ENCODE data around the gene COL8A1.

COL8A1 gene

DNA sequence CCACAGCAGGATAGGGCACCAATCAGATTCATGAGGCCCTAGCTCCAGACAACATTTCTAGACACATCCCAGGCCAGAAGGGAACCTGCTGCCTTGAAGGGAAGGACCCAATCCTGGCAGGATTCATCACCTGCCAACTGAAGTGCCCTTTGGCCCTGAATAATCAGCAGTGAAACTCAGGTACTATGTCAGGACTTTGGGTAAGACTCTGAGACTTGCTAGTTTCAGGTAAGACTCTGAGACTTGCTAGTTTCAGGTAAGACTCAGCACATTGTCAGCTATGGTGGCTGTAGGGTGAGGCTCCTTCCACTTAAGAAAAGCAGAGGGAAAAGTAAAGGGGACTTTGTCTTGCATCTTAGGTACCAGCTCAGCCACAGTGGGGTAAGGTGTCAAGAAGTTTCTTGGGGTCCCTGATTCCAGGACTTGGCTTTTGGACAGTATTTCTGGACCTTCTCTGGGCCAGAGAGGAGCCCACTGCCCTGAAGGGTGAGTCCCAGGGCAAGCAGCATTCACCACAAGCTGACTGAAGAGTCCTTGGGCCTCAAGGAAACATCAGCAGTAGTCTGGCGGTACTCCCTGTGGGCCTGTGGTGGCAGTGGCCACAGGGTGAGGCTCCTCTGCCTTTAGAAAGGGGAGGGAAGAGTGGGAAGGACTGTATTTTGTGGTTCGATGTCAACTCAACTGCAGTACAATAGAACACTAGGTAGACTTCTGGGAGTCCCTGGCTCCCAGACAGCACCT, 13.7 kb upstream of the COL8A1 start:
- no peaks in the 10 kb centered on the region for H3K9me3 ChIP-seq (ENCODE audit: control insufficient read depth, low read length)
- H3K4me3 ChIP-seq (ENCODE audit: insufficient read depth, low read depth, low read length, poor library complexity, severe bottlenecking), result no peak overlapping the region
- no peaks in the 10 kb centered on the region for H3K36me3 ChIP-seq (ENCODE audit: control insufficient read depth, insufficient read depth, low read length)
- no peaks in the 10 kb centered on the region for H3K4me1 ChIP-seq (ENCODE audit: control insufficient read depth, insufficient read depth, low read length, poor library complexity, severe bottlenecking)
- H3K27me3 ChIP-seq (replicated peaks; ENCODE audit: control insufficient read depth, insufficient read depth, low read length, poor library complexity, severe bottlenecking), result no peaks in the 10 kb centered on the region
- DNase-seq, result no peak
- no peak overlapping the region for H3K27ac ChIP-seq (ENCODE audit: insufficient read depth, low read length, poor library complexity, severe bottlenecking)

DNA sequence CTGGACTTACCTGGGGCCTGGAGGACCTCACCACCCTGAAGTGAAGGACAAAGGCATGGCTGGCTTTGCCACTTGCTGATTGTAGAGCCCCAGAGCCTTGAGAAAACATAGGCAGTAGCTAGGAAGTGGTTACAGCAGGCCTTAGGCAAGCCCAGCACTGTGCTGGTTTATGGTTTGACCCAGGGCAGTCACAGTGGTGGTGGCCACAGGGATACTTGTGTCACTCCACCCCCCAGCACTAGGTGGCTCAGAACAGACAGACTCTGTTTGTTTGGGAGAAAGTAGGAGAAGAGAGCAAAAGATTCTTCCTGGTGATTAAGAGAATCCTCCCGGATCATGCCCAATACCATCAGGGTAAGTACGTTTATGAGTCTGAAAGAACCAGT, 13.2 kb upstream of the COL8A1 start:
- Histone ChIP-seq H3K27me3 (replicated peaks; ENCODE audit: control insufficient read depth, insufficient read depth, low read length, poor library complexity, severe bottlenecking) (no peaks in the 10 kb centered on the region), H3K9me3 (ENCODE audit: control insufficient read depth, low read length) (no peaks in the 10 kb centered on the region), H3K4me3 (ENCODE audit: insufficient read depth, low read depth, low read length, poor library complexity, severe bottlenecking) (no peak overlapping the region), H3K27ac (ENCODE audit: insufficient read depth, low read length, poor library complexity, severe bottlenecking) (no peak overlapping the region), H3K4me1 (ENCODE audit: control insufficient read depth, insufficient read depth, low read length, poor library complexity, severe bottlenecking) (no peaks in the 10 kb centered on the region), H3K36me3 (ENCODE audit: control insufficient read depth, insufficient read depth, low read length) (no peaks in the 10 kb centered on the region)
- no peak for DNase-seq

DNA sequence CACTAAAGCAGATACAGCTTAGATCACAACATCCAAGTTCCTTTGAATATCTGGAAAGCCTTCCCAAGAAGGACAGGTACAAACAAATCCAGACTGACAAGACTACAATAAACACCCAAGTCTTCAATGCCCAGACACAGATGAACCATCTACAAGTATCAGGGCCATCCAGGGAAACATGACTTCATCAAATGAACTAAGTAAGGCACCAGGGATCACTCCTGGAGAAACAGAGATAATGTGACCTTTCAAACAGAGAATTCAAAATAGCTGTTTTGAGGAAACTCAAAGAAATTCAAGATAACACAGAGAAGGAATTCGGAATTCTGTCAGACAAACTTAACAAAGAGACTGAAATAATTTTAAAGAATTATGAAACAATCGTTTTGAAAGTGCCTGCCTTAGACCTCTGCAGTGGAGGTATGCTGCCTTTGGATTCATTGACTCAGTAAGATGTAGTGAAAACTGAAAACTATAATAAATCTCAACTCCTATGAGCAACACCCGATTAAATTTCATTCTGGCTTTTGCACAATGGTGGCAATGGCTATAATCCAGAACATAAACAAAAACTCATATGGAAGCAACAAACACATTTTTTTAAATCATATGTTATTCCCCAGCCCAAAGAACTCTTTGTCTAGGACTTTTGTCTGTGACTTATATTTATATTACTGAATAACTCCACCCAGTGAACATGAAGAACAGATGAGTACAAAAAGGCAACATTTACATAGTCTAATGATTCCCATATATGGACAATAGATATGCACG, 12.6 kb upstream of the COL8A1 start:
- Histone ChIP-seq H3K4me1 (ENCODE audit: control insufficient read depth, insufficient read depth, low read length, poor library complexity, severe bottlenecking) (no peaks in the 10 kb centered on the region), H3K9me3 (ENCODE audit: control insufficient read depth, low read length) (no peaks in the 10 kb centered on the region), H3K27ac (ENCODE audit: insufficient read depth, low read length, poor library complexity, severe bottlenecking) (no peak overlapping the region), H3K4me3 (ENCODE audit: insufficient read depth, low read depth, low read length, poor library complexity, severe bottlenecking) (no peak overlapping the region), H3K27me3 (replicated peaks; ENCODE audit: control insufficient read depth, insufficient read depth, low read length, poor library complexity, severe bottlenecking) (no peaks in the 10 kb centered on the region), H3K36me3 (ENCODE audit: control insufficient read depth, insufficient read depth, low read length) (no peaks in the 10 kb centered on the region)
- no peak for DNase-seq

DNA sequence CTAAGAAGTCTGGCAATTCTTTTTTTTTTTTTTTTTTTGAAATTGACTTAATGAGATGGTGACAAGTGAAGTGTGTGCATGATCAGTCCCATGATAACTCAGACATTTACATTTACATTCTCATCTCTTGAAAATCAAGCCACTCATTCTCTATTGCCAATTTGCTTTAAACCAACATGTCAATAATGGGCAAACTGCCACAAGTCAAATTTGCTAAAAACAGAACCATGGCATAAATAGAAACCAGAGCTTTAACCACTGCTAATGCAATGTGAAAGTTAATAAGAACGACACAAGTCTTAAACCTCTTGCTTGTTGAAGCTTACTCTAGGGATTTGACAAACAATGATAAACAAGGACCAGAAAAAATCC, 12.0 kb upstream of the COL8A1 start:
- Histone ChIP-seq H3K4me3 (ENCODE audit: insufficient read depth, low read depth, low read length, poor library complexity, severe bottlenecking) (no peak overlapping the region), H3K9me3 (ENCODE audit: control insufficient read depth, low read length) (no peaks in the 10 kb centered on the region), H3K36me3 (ENCODE audit: control insufficient read depth, insufficient read depth, low read length) (no peaks in the 10 kb centered on the region), H3K4me1 (ENCODE audit: control insufficient read depth, insufficient read depth, low read length, poor library complexity, severe bottlenecking) (no peaks in the 10 kb centered on the region), H3K27me3 (replicated peaks; ENCODE audit: control insufficient read depth, insufficient read depth, low read length, poor library complexity, severe bottlenecking) (no peaks in the 10 kb centered on the region), H3K27ac (ENCODE audit: insufficient read depth, low read length, poor library complexity, severe bottlenecking) (no peak overlapping the region)
- no peak for DNase-seq

DNA sequence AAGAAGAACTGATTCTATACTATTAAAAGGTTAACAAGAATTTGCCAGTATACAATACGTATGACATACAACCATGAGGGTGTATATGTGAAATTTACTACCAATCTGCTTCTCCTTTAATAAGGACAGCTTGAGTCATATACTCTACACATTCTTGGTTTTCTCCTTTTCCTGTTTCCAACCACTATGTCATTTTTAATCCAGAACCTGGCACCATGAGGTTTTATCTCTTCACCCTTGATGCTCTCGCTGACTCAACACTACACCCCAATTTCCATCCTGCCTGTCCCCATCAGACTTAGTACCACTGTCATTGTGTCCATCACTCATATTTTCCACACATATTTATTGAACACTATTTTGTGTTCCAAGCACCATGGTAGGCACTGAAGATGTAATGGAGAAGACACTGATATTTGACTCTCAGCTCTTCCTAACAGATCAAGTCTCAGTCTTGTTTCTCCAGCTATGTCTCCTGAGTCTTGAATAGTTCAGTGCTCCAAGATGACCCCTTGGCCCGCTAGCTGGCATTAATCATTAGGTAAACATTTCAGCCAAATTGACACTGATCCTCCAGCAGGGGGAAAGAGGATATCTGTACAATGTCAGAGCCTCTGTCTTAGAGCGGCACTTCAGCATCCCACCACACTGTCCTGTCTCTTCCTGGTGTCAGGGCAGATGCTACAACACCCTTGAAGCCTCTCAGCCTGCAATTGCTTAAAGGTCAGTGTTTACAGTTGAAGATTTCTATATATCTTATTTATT, 11.2 kb upstream of the COL8A1 start:
- no peak for DNase-seq
- Histone ChIP-seq H3K4me3 (ENCODE audit: insufficient read depth, low read depth, low read length, poor library complexity, severe bottlenecking) (no peak overlapping the region), H3K27me3 (replicated peaks; ENCODE audit: control insufficient read depth, insufficient read depth, low read length, poor library complexity, severe bottlenecking) (no peaks in the 10 kb centered on the region), H3K27ac (ENCODE audit: insufficient read depth, low read length, poor library complexity, severe bottlenecking) (no peak overlapping the region), H3K4me1 (ENCODE audit: control insufficient read depth, insufficient read depth, low read length, poor library complexity, severe bottlenecking) (no peaks in the 10 kb centered on the region), H3K9me3 (ENCODE audit: control insufficient read depth, low read length) (no peaks in the 10 kb centered on the region), H3K36me3 (ENCODE audit: control insufficient read depth, insufficient read depth, low read length) (no peaks in the 10 kb centered on the region)

DNA sequence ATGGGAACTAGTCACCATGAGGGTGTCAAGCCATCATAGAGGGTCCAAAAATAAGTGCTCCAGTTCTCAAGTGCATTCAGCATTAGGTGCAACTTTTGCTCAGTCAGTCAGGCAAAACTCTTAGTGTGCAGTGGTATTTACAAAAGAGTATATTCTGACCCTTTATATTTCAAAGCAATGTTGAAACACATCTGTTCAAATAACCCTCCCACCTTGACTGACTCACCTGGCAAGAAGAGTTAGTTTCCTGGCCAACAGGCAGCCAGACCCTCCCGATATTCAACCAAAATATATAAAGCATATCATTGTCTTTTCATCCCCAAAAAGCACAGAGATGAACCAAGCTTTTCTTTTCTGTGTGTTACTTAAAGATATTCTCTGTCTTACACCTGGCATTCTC, 7.6 kb upstream of the COL8A1 start:
- H3K4me3 ChIP-seq (ENCODE audit: insufficient read depth, low read depth, low read length, poor library complexity, severe bottlenecking), result no peak overlapping the region
- DNase-seq, result no peak
- H3K36me3 ChIP-seq (ENCODE audit: control insufficient read depth, insufficient read depth, low read length), result no peaks in the 10 kb centered on the region

DNA sequence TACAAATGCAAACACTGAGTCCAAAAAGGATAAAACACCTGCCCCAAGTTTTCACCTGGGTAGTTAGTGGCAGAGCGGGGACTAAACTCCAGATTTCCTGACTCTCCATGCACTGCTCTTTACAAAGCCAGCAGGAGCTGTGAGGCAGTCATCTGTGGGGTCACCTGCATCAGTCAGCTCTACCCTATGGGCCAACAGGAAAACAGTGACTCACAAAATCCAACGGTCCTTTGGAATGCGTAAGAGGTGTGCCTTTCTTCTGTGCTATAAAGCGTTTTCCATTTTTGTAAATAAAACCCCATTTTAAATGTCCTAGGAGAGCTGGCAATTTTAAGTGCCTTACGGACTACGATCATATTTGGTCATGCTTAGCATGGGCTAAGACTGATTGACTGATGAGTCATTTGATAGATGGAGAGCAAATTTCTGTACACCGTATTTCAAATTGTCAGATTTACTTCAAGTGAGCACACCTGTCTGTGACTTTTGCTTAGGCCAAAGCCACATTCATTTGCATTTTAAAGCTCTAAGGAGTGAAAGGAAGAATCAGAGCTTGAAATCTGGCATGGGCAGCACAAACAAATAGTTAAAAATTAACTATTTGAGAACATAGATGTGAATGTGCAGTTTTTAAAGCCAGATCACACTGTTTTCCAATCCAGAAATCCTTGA, 4.4 kb upstream of the COL8A1 start:
- no peak overlapping the region for H3K4me3 ChIP-seq (ENCODE audit: insufficient read depth, low read depth, low read length, poor library complexity, severe bottlenecking)
- no peaks in the 10 kb centered on the region for H3K9me3 ChIP-seq (ENCODE audit: control insufficient read depth, low read length)
- H3K4me1 ChIP-seq (ENCODE audit: control insufficient read depth, insufficient read depth, low read length, poor library complexity, severe bottlenecking), result no peaks in the 10 kb centered on the region
- no peaks in the 10 kb centered on the region for H3K36me3 ChIP-seq (ENCODE audit: control insufficient read depth, insufficient read depth, low read length)
- DNase-seq, result no peak
- H3K27ac ChIP-seq (ENCODE audit: insufficient read depth, low read length, poor library complexity, severe bottlenecking), result no peak overlapping the region
- peaks cover 7% of the 10 kb centered on the region for H3K27me3 ChIP-seq (replicated peaks; ENCODE audit: control insufficient read depth, insufficient read depth, low read length, poor library complexity, severe bottlenecking)

More for the DNA sequence above, 7.6 kb upstream of the COL8A1 start:
- Histone ChIP-seq H3K27me3 (replicated peaks; ENCODE audit: control insufficient read depth, insufficient read depth, low read length, poor library complexity, severe bottlenecking) (peaks cover 4% of the 10 kb centered on the region), H3K9me3 (ENCODE audit: control insufficient read depth, low read length) (no peaks in the 10 kb centered on the region), H3K4me1 (ENCODE audit: control insufficient read depth, insufficient read depth, low read length, poor library complexity, severe bottlenecking) (no peaks in the 10 kb centered on the region), H3K27ac (ENCODE audit: insufficient read depth, low read length, poor library complexity, severe bottlenecking) (no peak overlapping the region)

DNA sequence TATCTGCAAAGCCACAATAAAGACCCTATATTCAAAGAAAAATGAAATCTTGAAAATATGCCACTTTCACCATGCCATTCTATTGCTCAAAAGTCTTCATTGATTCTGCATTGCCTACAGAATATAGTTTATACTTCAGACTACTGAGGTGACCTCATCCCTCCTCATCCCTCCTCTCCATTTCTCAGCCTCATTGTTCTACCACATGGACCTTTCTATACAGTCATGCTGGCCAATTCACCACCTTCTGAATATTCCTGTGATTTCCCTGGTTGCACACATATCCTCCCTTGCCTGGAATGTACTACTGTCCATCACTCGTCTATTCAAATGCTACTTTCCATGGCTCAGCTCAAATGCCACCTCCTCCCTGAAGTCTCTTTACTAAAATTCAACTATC, 3.5 kb upstream of the COL8A1 start:
- no peak overlapping the region for H3K27ac ChIP-seq (ENCODE audit: insufficient read depth, low read length, poor library complexity, severe bottlenecking)
- H3K27me3 ChIP-seq (replicated peaks; ENCODE audit: control insufficient read depth, insufficient read depth, low read length, poor library complexity, severe bottlenecking), result peaks cover 7% of the 10 kb centered on the region
- H3K36me3 ChIP-seq (ENCODE audit: control insufficient read depth, insufficient read depth, low read length), result no peaks in the 10 kb centered on the region
- DNase-seq, result no peak
- H3K4me1 ChIP-seq (ENCODE audit: control insufficient read depth, insufficient read depth, low read length, poor library complexity, severe bottlenecking), result no peaks in the 10 kb centered on the region
- H3K9me3 ChIP-seq (ENCODE audit: control insufficient read depth, low read length), result no peaks in the 10 kb centered on the region
- no peak overlapping the region for H3K4me3 ChIP-seq (ENCODE audit: insufficient read depth, low read depth, low read length, poor library complexity, severe bottlenecking)

DNA sequence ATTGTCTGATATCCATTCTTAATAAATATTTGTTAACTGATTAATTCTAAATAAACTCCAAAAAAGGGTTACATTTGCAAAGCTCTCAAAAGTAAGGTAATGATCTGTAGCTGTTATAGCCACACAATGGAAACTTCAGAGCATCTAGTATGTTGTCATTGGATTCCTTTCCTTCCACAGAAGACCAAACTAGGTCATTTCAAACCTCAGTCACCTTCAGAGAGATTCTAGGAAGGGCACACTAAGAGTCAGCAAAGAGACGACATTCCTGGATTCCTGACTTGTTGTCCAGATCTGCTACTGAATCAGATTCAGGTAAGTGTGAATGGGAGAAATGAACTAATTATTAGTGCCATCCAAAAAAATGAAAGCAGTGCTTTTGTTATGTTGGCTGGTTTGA, 3.0 kb upstream of the COL8A1 start:
- peaks cover 7% of the 10 kb centered on the region for H3K27me3 ChIP-seq (replicated peaks; ENCODE audit: control insufficient read depth, insufficient read depth, low read length, poor library complexity, severe bottlenecking)
- H3K36me3 ChIP-seq (ENCODE audit: control insufficient read depth, insufficient read depth, low read length), result no peaks in the 10 kb centered on the region
- H3K4me3 ChIP-seq (ENCODE audit: insufficient read depth, low read depth, low read length, poor library complexity, severe bottlenecking), result no peak overlapping the region
- H3K4me1 ChIP-seq (ENCODE audit: control insufficient read depth, insufficient read depth, low read length, poor library complexity, severe bottlenecking), result no peaks in the 10 kb centered on the region
- no peak overlapping the region for H3K27ac ChIP-seq (ENCODE audit: insufficient read depth, low read length, poor library complexity, severe bottlenecking)
- no peaks in the 10 kb centered on the region for H3K9me3 ChIP-seq (ENCODE audit: control insufficient read depth, low read length)
- no peak for DNase-seq
